Stimulated activated CD4-positive, alpha-beta T cell treated with anti-CD3 and anti-CD28 coated beads, Interleukin-1b, Interleukin-23, amount 100 ng/mL, for 48 hours (primary cell): ENCODE results near the gene ARID3B.
"Not testable (repeated sequence)": the region's sequence is repeated elsewhere in the genome, so short reads cannot be mapped to it uniquely, and the experiment has no call there.

Source experiments
- DNase-seq: peaks from one replicate; pipeline ENCODE4 v3.0.0-alpha.2; 2020

ARID3B gene

GRCh38 chr15:74539521-74539920 is 1.5 kb upstream of the ARID3B start:
- not testable (repeated sequence) for DNase-seq

GRCh38 chr15:74540161-74540760 is 759 bp upstream of the ARID3B start:
- no peak for DNase-seq

GRCh38 chr15:74541494-74542165 is 610 bp downstream of the ARID3B start:
- DNase-seq, result peak; percentile 79

- DNase-seq, result no peak
These were observed 1.4 kb downstream of the ARID3B start for GRCh38 chr15:74542166-74543042.

- no peak for DNase-seq
These were observed 2.0 kb downstream of the ARID3B start for GRCh38 chr15:74543043-74543422.

- peak; percentile 35 for DNase-seq
These were observed 2.6 kb downstream of the ARID3B start for GRCh38 chr15:74543583-74543982.

- no peak for DNase-seq
These were observed 4.1 kb downstream of the ARID3B start for GRCh38 chr15:74545086-74545485.

GRCh38 chr15:74545776-74546656 is 5.0 kb downstream of the ARID3B start:
- DNase-seq, result peak; percentile 94

GRCh38 chr15:74547616-74548015 is 6.6 kb downstream of the ARID3B start:
- no peak for DNase-seq

GRCh38 chr15:74548241-74548640 is 7.2 kb downstream of the ARID3B start:
- DNase-seq, result no peak

- no peak for DNase-seq
These were observed 8.8 kb downstream of the ARID3B start for GRCh38 chr15:74549816-74550215.

GRCh38 chr15:74551714-74552113 is 10.7 kb downstream of the ARID3B start:
- DNase-seq, result no peak

- no peak for DNase-seq
These were observed 11.9 kb downstream of the ARID3B start for GRCh38 chr15:74552773-74553441.

- no peak for DNase-seq
These were observed 14.2 kb downstream of the ARID3B start for GRCh38 chr15:74555192-74555591.

- no peak for DNase-seq
These were observed 17.7 kb downstream of the ARID3B start for GRCh38 chr15:74558706-74559105.

- no peak for DNase-seq
These were observed 22.4 kb downstream of the ARID3B start for GRCh38 chr15:74563442-74563841.

- DNase-seq, result no peak
These were observed 23.2 kb downstream of the ARID3B start for GRCh38 chr15:74564182-74564581.

- DNase-seq, result no peak
These were observed 24.5 kb downstream of the ARID3B start for GRCh38 chr15:74565381-74566085.

GRCh38 chr15:74568594-74568993 is 27.6 kb downstream of the ARID3B start:
- no peak for DNase-seq

GRCh38 chr15:74569731-74570070 is 28.7 kb downstream of the ARID3B start:
- no peak for DNase-seq

- no peak for DNase-seq
These were observed 30.2 kb downstream of the ARID3B start for GRCh38 chr15:74571191-74571590.

- peak; percentile 7 for DNase-seq
These were observed 33.0 kb downstream of the ARID3B start for GRCh38 chr15:74573987-74574386.
